ENCODE measurements around the gene RGS7.

Gene RGS7

DNA sequence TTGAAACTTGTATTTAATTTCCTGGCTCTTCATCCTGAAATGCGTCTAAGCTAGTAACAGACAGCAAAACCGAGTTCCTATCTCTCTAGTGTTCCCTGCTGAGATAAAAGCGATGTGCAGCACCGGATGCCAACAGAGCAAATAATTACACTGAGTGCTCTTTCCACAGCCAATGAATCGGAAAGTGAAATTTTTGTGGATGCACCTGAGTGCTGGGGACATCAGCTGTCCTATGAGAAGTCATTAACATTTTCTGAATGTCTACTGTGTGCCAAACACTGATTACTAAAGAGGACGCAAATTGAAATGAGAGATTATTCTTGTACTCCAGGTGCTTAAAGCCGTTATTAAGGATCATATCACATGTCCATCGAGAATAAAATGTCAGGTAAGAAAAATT, 278.0 kb downstream of the RGS7 start:
- H3K4me3 ChIP-seq (ENCODE audit: control insufficient read depth, low read depth, low read length) = no peak overlapping the region
- DNase-seq (ENCODE audit: low read depth) = no peak
- TF ChIP-seq, protein P1, sequence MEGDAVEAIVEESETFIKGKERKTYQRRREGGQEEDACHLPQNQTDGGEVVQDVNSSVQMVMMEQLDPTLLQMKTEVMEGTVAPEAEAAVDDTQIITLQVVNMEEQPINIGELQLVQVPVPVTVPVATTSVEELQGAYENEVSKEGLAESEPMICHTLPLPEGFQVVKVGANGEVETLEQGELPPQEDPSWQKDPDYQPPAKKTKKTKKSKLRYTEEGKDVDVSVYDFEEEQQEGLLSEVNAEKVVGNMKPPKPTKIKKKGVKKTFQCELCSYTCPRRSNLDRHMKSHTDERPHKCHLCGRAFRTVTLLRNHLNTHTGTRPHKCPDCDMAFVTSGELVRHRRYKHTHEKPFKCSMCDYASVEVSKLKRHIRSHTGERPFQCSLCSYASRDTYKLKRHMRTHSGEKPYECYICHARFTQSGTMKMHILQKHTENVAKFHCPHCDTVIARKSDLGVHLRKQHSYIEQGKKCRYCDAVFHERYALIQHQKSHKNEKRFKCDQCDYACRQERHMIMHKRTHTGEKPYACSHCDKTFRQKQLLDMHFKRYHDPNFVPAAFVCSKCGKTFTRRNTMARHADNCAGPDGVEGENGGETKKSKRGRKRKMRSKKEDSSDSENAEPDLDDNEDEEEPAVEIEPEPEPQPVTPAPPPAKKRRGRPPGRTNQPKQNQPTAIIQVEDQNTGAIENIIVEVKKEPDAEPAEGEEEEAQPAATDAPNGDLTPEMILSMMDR (IDR thresholded peaks at IDR 0.05; ENCODE audit: control insufficient read depth, insufficient read depth, low read depth, low read length, missing control alignments) = no peak

DNA sequence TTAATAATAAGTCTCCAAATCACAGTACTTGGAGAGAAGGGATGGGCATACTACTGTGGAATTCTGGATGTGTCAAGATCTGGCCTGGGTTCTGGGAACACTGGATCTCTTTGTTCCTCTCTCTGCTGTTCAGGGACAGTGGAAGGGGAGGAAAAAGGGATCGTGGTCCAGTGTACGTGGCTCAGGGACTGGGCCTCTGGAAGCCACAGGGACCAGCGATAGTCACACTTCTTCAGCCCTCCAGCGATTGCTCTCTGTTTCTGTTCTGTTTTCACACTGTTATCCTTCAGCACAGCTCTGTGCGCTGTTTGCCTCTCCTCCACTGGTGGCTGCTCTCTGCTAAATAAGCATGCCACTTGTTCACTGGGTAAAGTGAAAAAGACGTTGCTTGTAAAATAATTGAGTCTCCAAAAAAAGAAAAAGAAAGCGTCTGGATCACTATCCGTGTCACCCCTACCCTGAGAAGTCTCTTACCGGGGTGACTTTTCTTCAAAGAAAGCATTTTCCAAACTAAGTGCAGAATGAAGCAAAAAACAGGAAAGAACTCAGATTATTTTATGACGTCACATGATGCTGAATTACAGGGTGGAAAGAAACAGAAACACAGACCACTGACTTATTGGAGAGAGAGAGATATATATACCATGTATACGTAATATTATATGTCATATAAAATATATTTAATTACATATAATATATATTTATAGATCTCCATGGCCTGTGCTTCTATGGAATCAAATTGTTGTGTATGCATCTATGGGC, 279.4 kb downstream of the RGS7 start:
- DNase-seq (ENCODE audit: low read depth) = no peak
- TF ChIP-seq, protein P1 (IDR thresholded peaks at IDR 0.05; ENCODE audit: control insufficient read depth, insufficient read depth, low read depth, low read length, missing control alignments) = no peak
- H3K4me3 ChIP-seq (ENCODE audit: control insufficient read depth, low read depth, low read length) = no peak overlapping the region

DNA sequence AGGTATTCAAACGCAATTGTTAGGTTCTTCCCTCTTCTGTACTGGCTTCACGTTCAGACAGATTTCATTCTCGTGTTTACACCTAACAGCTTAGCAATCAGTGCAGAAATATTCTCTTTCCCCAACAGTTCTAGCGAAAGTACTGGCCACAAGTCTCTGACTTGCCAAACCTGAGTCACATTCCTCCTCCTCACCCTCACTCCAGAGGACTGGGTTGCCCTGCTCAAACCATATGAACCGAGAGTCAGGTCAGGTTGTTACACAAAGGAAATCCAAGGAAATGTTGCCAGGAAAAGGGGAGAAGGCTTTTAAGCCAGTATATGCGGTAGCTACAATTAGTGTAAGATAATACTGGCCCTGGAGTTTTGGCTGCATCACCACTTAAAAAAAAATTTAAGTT, 282.5 kb downstream of the RGS7 start:
- TF ChIP-seq, protein P1 (IDR thresholded peaks at IDR 0.05; ENCODE audit: control insufficient read depth, insufficient read depth, low read depth, low read length, missing control alignments) = no peak
- H3K4me3 ChIP-seq (ENCODE audit: control insufficient read depth, low read depth, low read length) = no peak overlapping the region
- DNase-seq (ENCODE audit: low read depth) = no peak

DNA sequence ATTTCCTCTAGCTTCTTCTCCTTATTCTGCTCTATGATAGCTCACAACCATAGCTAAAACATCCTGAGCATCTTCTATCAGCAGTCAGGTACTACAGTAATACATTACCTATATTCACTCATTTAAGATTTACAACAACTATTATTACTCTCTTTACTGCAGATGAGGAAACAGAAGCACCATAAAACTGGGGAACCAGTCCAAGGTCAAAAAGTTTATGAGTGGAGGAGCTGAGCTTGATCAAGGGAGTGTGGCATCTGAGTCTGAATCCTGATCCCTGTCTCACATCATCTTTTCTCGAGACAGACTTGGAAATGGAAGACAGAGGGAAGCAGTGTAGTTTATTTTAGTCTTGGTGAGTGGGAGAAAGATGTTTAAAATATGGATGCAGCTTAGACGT, 288.6 kb downstream of the RGS7 start:
- TF ChIP-seq, protein P1 (IDR thresholded peaks at IDR 0.05; ENCODE audit: control insufficient read depth, insufficient read depth, low read depth, low read length, missing control alignments) = no peak
- DNase-seq (ENCODE audit: low read depth) = no peak
- no peak overlapping the region for H3K4me3 ChIP-seq (ENCODE audit: control insufficient read depth, low read depth, low read length)

DNA sequence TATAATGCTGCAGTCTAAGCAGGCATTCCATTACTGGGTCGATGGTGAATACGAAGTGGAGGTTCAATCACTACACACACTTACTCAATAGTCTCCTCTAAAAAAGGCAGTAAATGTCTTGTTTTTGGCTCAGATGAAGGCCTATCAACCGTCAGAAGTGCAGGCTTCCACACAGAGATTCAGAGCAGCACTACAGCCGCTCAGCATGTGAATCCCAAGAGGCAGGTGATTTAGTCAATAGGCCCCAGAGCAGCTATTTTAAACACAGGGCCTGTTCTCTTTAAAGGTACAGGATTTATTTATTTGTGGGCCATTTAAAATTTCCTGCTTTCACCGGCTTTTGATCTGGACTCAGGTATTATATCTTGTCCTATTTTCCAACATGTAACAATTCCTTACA, 293.7 kb downstream of the RGS7 start:
- TF ChIP-seq, protein P1 (IDR thresholded peaks at IDR 0.05; ENCODE audit: control insufficient read depth, insufficient read depth, low read depth, low read length, missing control alignments) = no peak

DNA sequence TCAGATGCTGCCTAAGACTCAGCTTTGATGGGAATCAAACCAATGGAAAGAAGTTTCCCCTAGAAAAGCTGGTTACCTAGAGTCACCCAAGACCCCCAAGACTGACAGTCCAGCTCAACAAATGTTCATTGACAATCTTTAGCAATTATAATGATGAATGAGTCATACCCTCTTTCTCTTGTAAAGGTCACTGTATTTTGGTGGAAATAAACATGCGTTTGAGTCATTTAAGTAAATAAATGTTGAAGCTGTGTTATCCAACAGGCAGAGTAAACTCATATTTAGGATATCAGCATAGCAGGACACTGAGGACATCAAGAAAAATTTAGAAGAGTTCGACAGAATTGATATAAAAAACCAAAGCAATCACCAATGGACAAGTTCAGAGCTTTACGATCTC, 295.9 kb downstream of the RGS7 start:
- H3K4me3 ChIP-seq (ENCODE audit: control insufficient read depth, low read depth, low read length) = no peak overlapping the region
- no peak for DNase-seq (ENCODE audit: low read depth)
- TF ChIP-seq, protein P1 (IDR thresholded peaks at IDR 0.05; ENCODE audit: control insufficient read depth, insufficient read depth, low read depth, low read length, missing control alignments) = no peak

More for the DNA sequence above, 293.7 kb downstream of the RGS7 start:
- H3K4me3 ChIP-seq (ENCODE audit: control insufficient read depth, low read depth, low read length) = no peak overlapping the region
- no peak for DNase-seq (ENCODE audit: low read depth)

All from AG09309 (cell line).